IPS-NIHi7 (cell line): ENCODE measurements around the gene METAP1D.
"Not testable (repeated sequence)": the region's sequence is repeated elsewhere in the genome, so short reads cannot be mapped to it uniquely, and the experiment has no call there.

Source experiments
- DNase-seq: peaks from one replicate; pipeline ENCODE4 v3.0.0; 2012; ENCODE audit warnings: mixed read lengths; ENCODE audit errors: extremely low spot score

Gene METAP1D

GRCh38 chr2:172102391-172103359 is 102.9 kb downstream of the METAP1D start, which contains the start of gene DLX2:
Gene DLX2, minus strand, starts transcription at chr2:172102900. Its CDS starts 362 bp downstream, at chr2:172102538.
- DNase-seq, result peak; percentile 85

GRCh38 chr2:172103471-172104272 is 103.9 kb downstream of the METAP1D start:
- peak; percentile 77 for DNase-seq

- no peak for DNase-seq
These were observed 105.8 kb downstream of the METAP1D start for GRCh38 chr2:172105471-172106107.

- DNase-seq, result peak; percentile 60
These were observed 106.6 kb downstream of the METAP1D start for GRCh38 chr2:172106108-172106961.

- no peak for DNase-seq
These were observed 108.2 kb downstream of the METAP1D start for GRCh38 chr2:172107690-172108586.

GRCh38 chr2:172108587-172108930 is 108.8 kb downstream of the METAP1D start:
- no peak for DNase-seq

GRCh38 chr2:172109256-172109987 is 109.7 kb downstream of the METAP1D start:
- DNase-seq, result peak; percentile 23

- peak; percentile 31 for DNase-seq
These were observed 110.4 kb downstream of the METAP1D start for GRCh38 chr2:172109988-172110811.

- DNase-seq, result peak; percentile 15
These were observed 113.9 kb downstream of the METAP1D start for GRCh38 chr2:172113617-172114016.

- not testable (repeated sequence) for DNase-seq
These were observed 114.4 kb downstream of the METAP1D start for GRCh38 chr2:172114176-172114575.

GRCh38 chr2:172114579-172114978 is 114.8 kb downstream of the METAP1D start:
- DNase-seq, result no peak

GRCh38 chr2:172116107-172116506 is 116.4 kb downstream of the METAP1D start:
- no peak for DNase-seq

GRCh38 chr2:172119089-172119488 is 119.3 kb downstream of the METAP1D start:
- no peak for DNase-seq

- DNase-seq, result no peak
These were observed 120.4 kb downstream of the METAP1D start for GRCh38 chr2:172120118-172120517.

GRCh38 chr2:172128484-172128883 is 128.7 kb downstream of the METAP1D start:
- DNase-seq, result no peak

GRCh38 chr2:172129404-172129803 is 129.7 kb downstream of the METAP1D start:
- no peak for DNase-seq
